SK-N-SH treated with all-trans-retinoic acid at 6 μM for 48 hours (cell line): ENCODE measurements around the gene NALCN.

Source experiments
- ATAC-seq: fragments of 200-7000 bp; cut with Tn5 transposase; 3 replicates; pipeline ENCODE4 v1.9.1; 2020; ENCODE audit warnings: mild to moderate bottlenecking, moderate library complexity
- ARNTL ChIP-seq: fragments of 450-650 bp; formaldehyde crosslinking; IDR thresholded peaks from 2 replicates; pipeline ENCODE4 v1.5.0; 2020; ENCODE audit warnings: low read depth, mild to moderate bottlenecking, moderate library complexity, borderline replicate concordance
- BACH2 ChIP-seq: fragments of 250-450 bp; sonication (Bioruptor Pico); IDR thresholded peaks from 2 replicates; pipeline ENCODE4 v1.9.0; 2021; ENCODE audit warnings: mild to moderate bottlenecking, borderline replicate concordance
- CSDC2 ChIP-seq: fragments of 250-450 bp; sonication (Bioruptor Pico); IDR thresholded peaks from 2 replicates; pipeline ENCODE4 v1.5.0; 2020; ENCODE audit warnings: mild to moderate bottlenecking, moderate library complexity
- ESRRG ChIP-seq: fragments of 250-450 bp; sonication (Bioruptor Pico); IDR thresholded peaks from 2 replicates; pipeline ENCODE4 v1.6.1; 2021; ENCODE audit warnings: mild to moderate bottlenecking
- GLIS3 ChIP-seq: fragments of 250-450 bp; sonication (Bioruptor Pico); IDR thresholded peaks from 2 replicates; pipeline ENCODE4 v1.5.0; 2020; ENCODE audit warnings: mild to moderate bottlenecking, moderate library complexity
- ISL1 ChIP-seq: fragments of 250-450 bp; sonication (Bioruptor Pico); IDR thresholded peaks from 2 replicates; pipeline ENCODE4 v2.1.2; 2022; ENCODE audit warnings: mild to moderate bottlenecking, moderate library complexity
- OSR1 ChIP-seq: fragments of 250-450 bp; sonication (Bioruptor Pico); IDR thresholded peaks from 2 replicates; pipeline ENCODE4 v1.8.0; 2022; ENCODE audit warnings: moderate library complexity, mild to moderate bottlenecking, inconsistent platforms
- PPARA ChIP-seq: fragments of 250-450 bp; sonication (Bioruptor Pico); IDR thresholded peaks from 2 replicates; pipeline ENCODE4 v1.5.0; 2020; ENCODE audit warnings: mild to moderate bottlenecking, borderline replicate concordance
- RARB ChIP-seq: fragments of 250-450 bp; sonication (Bioruptor Pico); IDR thresholded peaks from 2 replicates; pipeline ENCODE4 v1.8.0; 2021; ENCODE audit warnings: mild to moderate bottlenecking, moderate library complexity
- SNAI2 ChIP-seq: fragments of 250-450 bp; sonication (Bioruptor Pico); IDR thresholded peaks from 2 replicates; pipeline ENCODE4 v1.5.0; 2020; ENCODE audit warnings: mild to moderate bottlenecking, moderate library complexity
- TCF4 ChIP-seq: fragments of 250-450 bp; sonication (Bioruptor Pico); IDR thresholded peaks from 2 replicates; pipeline ENCODE4 v1.8.0; 2021; ENCODE audit warnings: mild to moderate bottlenecking, moderate library complexity, borderline replicate concordance
- TOX ChIP-seq: fragments of 250-450 bp; sonication (Bioruptor Pico); IDR thresholded peaks from 2 replicates; pipeline ENCODE4 v1.8.0; 2021; ENCODE audit warnings: mild to moderate bottlenecking, moderate library complexity, borderline replicate concordance
- ZC3H10 ChIP-seq: fragments of 250-450 bp; sonication (Bioruptor Pico); IDR thresholded peaks from 2 replicates; pipeline ENCODE4 v1.5.1; 2021; ENCODE audit warnings: mild to moderate bottlenecking, moderate library complexity
- ZNF70 ChIP-seq: fragments of 450-650 bp; formaldehyde crosslinking; IDR thresholded peaks from 2 replicates; pipeline ENCODE4 v1.5.0; 2020; ENCODE audit warnings: mild to moderate bottlenecking, moderate library complexity
- TF ChIP-seq, protein P1 (sequence below): fragments of 250-450 bp; sonication (Bioruptor Pico); IDR thresholded peaks from 2 replicates; pipeline ENCODE4 v1.8.0; 2021; ENCODE audit warnings: low read depth, mild to moderate bottlenecking, moderate library complexity, borderline replicate concordance
- TF ChIP-seq, protein P2 (sequence below): fragments of 250-450 bp; sonication (Bioruptor Pico); IDR thresholded peaks from 2 replicates; pipeline ENCODE4 v1.5.0; 2020; ENCODE audit warnings: mild to moderate bottlenecking, moderate library complexity
- TF ChIP-seq, protein P3 (sequence below): fragments of 250-450 bp; sonication (Bioruptor Pico); IDR thresholded peaks from 2 replicates; pipeline ENCODE4 v1.5.1; 2020; ENCODE audit warnings: low read depth, mild to moderate bottlenecking, moderate library complexity
- TF ChIP-seq, protein P4 (sequence below): fragments of 250-450 bp; sonication (Bioruptor Pico); IDR thresholded peaks from 2 replicates; pipeline ENCODE4 v1.5.1; 2021; ENCODE audit warnings: mild to moderate bottlenecking, moderate library complexity

Gene NALCN

GRCh38 chr13:101451641-101452040 lies 35.3 kb upstream of the NALCN start:
- TF ChIP-seq RARB (no peak), PPARA (no peak), TOX (no peak), ZNF70 (CRISPR knock-in tag) (no peak), ESRRG (no peak), SNAI2 (CRISPR knock-in tag) (no peak), ARNTL (CRISPR knock-in tag) (no peak), ZC3H10 (CRISPR knock-in tag) (no peak), GLIS3 (CRISPR knock-in tag) (no peak)
- TF ChIP-seq, protein P1, sequence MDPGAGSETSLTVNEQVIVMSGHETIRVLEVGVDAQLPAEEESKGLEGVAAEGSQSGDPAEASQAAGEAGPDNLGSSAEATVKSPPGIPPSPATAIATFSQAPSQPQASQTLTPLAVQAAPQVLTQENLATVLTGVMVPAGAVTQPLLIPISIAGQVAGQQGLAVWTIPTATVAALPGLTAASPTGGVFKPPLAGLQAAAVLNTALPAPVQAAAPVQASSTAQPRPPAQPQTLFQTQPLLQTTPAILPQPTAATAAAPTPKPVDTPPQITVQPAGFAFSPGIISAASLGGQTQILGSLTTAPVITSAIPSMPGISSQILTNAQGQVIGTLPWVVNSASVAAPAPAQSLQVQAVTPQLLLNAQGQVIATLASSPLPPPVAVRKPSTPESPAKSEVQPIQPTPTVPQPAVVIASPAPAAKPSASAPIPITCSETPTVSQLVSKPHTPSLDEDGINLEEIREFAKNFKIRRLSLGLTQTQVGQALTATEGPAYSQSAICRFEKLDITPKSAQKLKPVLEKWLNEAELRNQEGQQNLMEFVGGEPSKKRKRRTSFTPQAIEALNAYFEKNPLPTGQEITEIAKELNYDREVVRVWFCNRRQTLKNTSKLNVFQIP (CRISPR knock-in tag): no peak
- no peak for ATAC-seq

DNA sequence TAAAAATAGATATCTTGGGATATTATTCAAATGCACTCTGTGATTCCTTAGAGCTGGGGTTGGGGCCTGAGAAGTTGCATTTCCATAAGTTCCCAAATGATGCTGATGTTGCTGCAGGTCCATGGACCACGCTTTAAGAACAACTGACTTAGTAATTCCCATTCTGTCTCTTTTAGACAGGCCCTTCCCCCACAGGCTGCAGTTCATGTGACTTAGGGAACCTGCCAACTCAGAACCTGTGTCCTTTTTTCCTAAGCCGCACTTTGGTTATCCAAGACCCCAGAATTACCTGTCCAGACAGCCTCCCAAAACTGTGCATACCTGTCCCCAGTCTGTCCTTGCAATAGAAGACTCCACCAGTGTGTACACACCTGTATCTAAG lies 34.4 kb upstream of the NALCN start:
- TF ChIP-seq PPARA (no peak), GLIS3 (CRISPR knock-in tag) (no peak), SNAI2 (CRISPR knock-in tag) (no peak), TCF4 (CRISPR knock-in tag) (no peak), ISL1 (CRISPR knock-in tag) (no peak), TOX (no peak), ZNF70 (CRISPR knock-in tag) (no peak), BACH2 (CRISPR knock-in tag) (no peak)
- TF ChIP-seq, protein P1 (CRISPR knock-in tag): no peak
- TF ChIP-seq, protein P2, sequence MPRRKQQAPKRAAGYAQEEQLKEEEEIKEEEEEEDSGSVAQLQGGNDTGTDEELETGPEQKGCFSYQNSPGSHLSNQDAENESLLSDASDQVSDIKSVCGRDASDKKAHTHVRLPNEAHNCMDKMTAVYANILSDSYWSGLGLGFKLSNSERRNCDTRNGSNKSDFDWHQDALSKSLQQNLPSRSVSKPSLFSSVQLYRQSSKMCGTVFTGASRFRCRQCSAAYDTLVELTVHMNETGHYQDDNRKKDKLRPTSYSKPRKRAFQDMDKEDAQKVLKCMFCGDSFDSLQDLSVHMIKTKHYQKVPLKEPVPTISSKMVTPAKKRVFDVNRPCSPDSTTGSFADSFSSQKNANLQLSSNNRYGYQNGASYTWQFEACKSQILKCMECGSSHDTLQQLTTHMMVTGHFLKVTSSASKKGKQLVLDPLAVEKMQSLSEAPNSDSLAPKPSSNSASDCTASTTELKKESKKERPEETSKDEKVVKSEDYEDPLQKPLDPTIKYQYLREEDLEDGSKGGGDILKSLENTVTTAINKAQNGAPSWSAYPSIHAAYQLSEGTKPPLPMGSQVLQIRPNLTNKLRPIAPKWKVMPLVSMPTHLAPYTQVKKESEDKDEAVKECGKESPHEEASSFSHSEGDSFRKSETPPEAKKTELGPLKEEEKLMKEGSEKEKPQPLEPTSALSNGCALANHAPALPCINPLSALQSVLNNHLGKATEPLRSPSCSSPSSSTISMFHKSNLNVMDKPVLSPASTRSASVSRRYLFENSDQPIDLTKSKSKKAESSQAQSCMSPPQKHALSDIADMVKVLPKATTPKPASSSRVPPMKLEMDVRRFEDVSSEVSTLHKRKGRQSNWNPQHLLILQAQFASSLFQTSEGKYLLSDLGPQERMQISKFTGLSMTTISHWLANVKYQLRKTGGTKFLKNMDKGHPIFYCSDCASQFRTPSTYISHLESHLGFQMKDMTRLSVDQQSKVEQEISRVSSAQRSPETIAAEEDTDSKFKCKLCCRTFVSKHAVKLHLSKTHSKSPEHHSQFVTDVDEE (CRISPR knock-in tag): no peak
- ATAC-seq: no peak

DNA sequence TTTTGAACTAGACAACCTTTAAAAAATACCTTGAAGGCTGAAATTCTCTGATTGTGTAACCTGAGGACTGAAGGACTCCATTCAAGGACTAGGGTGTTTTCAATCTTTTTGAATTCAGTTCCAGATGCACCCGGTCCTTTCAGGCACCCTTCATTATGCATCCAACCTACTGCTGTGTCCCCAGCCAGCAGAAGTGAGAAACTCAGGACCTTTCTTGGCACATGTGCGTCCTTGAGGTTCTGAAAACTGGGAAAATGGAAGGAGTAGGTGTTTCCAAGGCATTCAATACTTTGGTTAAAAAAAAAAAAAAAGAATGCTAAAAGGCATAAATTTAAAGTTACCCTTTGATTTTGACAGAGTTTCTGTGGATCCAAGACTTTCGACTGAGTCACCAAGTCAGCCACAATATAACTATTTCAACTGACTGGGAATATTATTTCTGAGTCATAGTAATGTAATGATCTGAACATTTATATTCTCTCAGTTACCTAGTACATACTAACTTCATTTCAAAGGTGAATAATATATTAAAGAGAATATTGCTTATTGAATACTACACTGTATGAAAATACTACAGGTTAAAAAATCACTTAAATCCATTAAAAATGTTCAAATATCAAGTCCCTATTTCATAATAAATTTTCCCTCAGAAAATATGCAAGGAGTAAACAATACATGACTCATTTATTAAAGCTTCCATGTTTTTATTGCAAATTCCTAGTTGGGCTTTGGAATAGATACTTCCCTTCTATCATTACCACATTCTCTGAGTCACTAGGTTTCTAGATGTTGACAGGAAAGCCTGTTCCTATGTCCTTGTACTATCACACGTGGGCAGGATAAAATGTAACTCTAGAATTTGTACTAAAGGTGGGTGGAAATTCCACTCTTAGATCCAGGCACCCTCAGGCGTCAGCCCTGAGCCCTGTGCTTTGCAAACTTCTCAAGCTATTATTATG lies 33.8 kb upstream of the NALCN start:
- peak; percentile 65 for ATAC-seq
- TF ChIP-seq, protein P1 (CRISPR knock-in tag): no peak
- TF ChIP-seq BACH2 (CRISPR knock-in tag) (no peak), RARB (no peak), OSR1 (CRISPR knock-in tag) (no peak), SNAI2 (CRISPR knock-in tag) (no peak), CSDC2 (no peak), TOX (no peak; the same call in none of the 2 replicates), TCF4 (CRISPR knock-in tag) (no peak), ZNF70 (CRISPR knock-in tag) (no peak), ISL1 (CRISPR knock-in tag) (no peak; the same call in 1 of the 2 replicates), GLIS3 (CRISPR knock-in tag) (no peak)
- TF ChIP-seq, protein P3, sequence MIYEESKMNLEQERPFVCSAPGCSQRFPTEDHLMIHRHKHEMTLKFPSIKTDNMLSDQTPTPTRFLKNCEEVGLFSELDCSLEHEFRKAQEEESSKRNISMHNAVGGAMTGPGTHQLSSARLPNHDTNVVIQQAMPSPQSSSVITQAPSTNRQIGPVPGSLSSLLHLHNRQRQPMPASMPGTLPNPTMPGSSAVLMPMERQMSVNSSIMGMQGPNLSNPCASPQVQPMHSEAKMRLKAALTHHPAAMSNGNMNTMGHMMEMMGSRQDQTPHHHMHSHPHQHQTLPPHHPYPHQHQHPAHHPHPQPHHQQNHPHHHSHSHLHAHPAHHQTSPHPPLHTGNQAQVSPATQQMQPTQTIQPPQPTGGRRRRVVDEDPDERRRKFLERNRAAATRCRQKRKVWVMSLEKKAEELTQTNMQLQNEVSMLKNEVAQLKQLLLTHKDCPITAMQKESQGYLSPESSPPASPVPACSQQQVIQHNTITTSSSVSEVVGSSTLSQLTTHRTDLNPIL (CRISPR knock-in tag): no peak
- TF ChIP-seq, protein P4, sequence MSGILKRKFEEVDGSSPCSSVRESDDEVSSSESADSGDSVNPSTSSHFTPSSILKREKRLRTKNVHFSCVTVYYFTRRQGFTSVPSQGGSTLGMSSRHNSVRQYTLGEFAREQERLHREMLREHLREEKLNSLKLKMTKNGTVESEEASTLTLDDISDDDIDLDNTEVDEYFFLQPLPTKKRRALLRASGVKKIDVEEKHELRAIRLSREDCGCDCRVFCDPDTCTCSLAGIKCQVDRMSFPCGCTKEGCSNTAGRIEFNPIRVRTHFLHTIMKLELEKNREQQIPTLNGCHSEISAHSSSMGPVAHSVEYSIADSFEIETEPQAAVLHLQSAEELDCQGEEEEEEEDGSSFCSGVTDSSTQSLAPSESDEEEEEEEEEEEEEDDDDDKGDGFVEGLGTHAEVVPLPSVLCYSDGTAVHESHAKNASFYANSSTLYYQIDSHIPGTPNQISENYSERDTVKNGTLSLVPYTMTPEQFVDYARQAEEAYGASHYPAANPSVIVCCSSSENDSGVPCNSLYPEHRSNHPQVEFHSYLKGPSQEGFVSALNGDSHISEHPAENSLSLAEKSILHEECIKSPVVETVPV: no peak
